K562 (cell line): ENCODE measurements around the gene ORC3. TPM values are rescaled to one million over a fixed set of nuclear protein-coding genes. Genes with fewer than 3 reads are reported as not detected.

Source experiments
- ATAC-seq: fragments of 200-7000 bp; cut with Tn5 transposase; 3 replicates; pipeline ENCODE4 v1.9.1; 2020; ENCODE audit warnings: moderate library complexity
- BruUV-seq: library from RNA; stranded (reverse); fragments of 400-500 nt; replicated peaks from 2 replicates; lab custom pipeline; 2021; lab: Mats Ljungman, UMichigan
- CTCF ChIA-PET: fragments of 300-600 bp; formaldehyde crosslinking; extraction: SDS; loops from one replicate; lab custom pipeline; 2021; ENCODE audit warnings: low intra/inter-chr PET ratio; lab: Yijun Ruan, JAX
- POLR2A ChIA-PET: fragments of 300-600, 350-650 bp; sonication (Branson Sonifier 250); formaldehyde crosslinking; extraction: SDS; loops from one replicate; lab custom pipeline; 2021; ENCODE audit warnings: antibody characterized with exemption, inconsistent platforms; lab: Yijun Ruan, JAX
- DNase-seq, 4 experiments: peaks; one replicate each; pipeline versions ENCODE4 v3.0.0 to v3.0.0-alpha.2; 2011 to 2018; ENCODE audit warnings: low spot score in 3 of 4, mixed read lengths in 3 of 4; ENCODE audit errors: extremely low read depth in 1 of 4
- FAIRE-seq: peaks from 2 replicates; lab custom pipeline; 2011; peaks lifted over from hg19 to GRCh38; lab: Jason Lieb, UNC
- H2AFZ ChIP-seq: 2 replicates; pipeline ENCODE4 v1.6.0; 2011; ENCODE audit warnings: low read depth, low read length, control low read depth, inconsistent platforms
- H3K27ac ChIP-seq: fragments of 200-600 bp; 3 replicates; pipeline ENCODE4 v1.8.0; 2011; ENCODE audit warnings: low read depth, mild to moderate bottlenecking, control low read depth, inconsistent platforms, low read length, moderate library complexity, mixed read lengths; ENCODE audit errors: extremely low read depth
- H3K27me3 ChIP-seq, 2 experiments: fragments of 300-600 bp in 1 of 2; 2 replicates in 1 of 2; 3 replicates in 1 of 2; pipeline versions ENCODE4 v1.6.0 to v1.8.0; 2011; ENCODE audit warnings: inconsistent platforms in 2 of 2, low read length in 2 of 2, mild to moderate bottlenecking in 1 of 2, mixed read lengths in 1 of 2, moderate library complexity in 1 of 2; ENCODE audit not compliant: control insufficient read depth in 2 of 2, insufficient read depth in 2 of 2
- H3K36me3 ChIP-seq: fragments of 300-600 bp; 3 replicates; pipeline ENCODE4 v1.8.0; 2011; ENCODE audit warnings: mild to moderate bottlenecking, low read length, inconsistent platforms; ENCODE audit not compliant: control insufficient read depth, insufficient read depth
- H3K4me1 ChIP-seq, 2 experiments: fragments of 200-600 bp in 1 of 2; replicated peaks in 1 of 2; 2 replicates in 1 of 2; 3 replicates in 1 of 2; pipeline versions ENCODE4 v1.5.1 to v1.8.0; 2011; ENCODE audit warnings: inconsistent platforms in 2 of 2, low read length in 2 of 2, mild to moderate bottlenecking in 1 of 2, mixed read lengths in 1 of 2, moderate library complexity in 1 of 2; ENCODE audit not compliant: control insufficient read depth in 2 of 2, insufficient read depth in 2 of 2
- H3K4me2 ChIP-seq: 2 replicates; pipeline ENCODE4 v1.6.1; 2011; ENCODE audit warnings: low read length, control low read depth, inconsistent platforms, mixed read lengths; ENCODE audit not compliant: insufficient read depth
- H3K4me3 ChIP-seq: fragments of 200-600 bp; sonication (generic), shearing (Covaris generic); 2 replicates; pipeline ENCODE4 v1.5.1; 2016; ENCODE audit warnings: control low read depth, inconsistent platforms
- H3K79me2 ChIP-seq: fragments of 200-600 bp; 3 replicates; pipeline ENCODE4 v1.8.0; 2011; ENCODE audit warnings: low read length, inconsistent platforms; ENCODE audit not compliant: control insufficient read depth, insufficient read depth
- H3K9ac ChIP-seq, 2 experiments: 2 replicates each; pipeline versions ENCODE4 v1.6.0 to v1.6.1; 2011; ENCODE audit warnings: low read depth in 2 of 2, low read length in 2 of 2, control low read depth in 1 of 2, inconsistent platforms in 1 of 2, mild to moderate bottlenecking in 1 of 2, mixed read lengths in 1 of 2; ENCODE audit not compliant: insufficient read depth in 1 of 2
- H3K9me1 ChIP-seq: one replicate; pipeline ENCODE4 v1.6.0; 2011; ENCODE audit warnings: inconsistent platforms, mild to moderate bottlenecking, low read length, moderate library complexity; ENCODE audit not compliant: control insufficient read depth, insufficient read depth
- H3K9me3 ChIP-seq: replicated peaks from 2 replicates; pipeline ENCODE4 v1.5.1; 2011; ENCODE audit warnings: low read depth, low read length, inconsistent platforms; ENCODE audit not compliant: control insufficient read depth, insufficient read depth
- H4K20me1 ChIP-seq: replicated peaks from 2 replicates; pipeline ENCODE4 v1.6.1; 2011; ENCODE audit warnings: low read length, inconsistent platforms, mixed read lengths; ENCODE audit not compliant: control insufficient read depth, insufficient read depth
- ELF1 ChIP-seq: fragments of 200-800 bp; sonication (Bioruptor generic); IDR thresholded peaks from 2 replicates; pipeline ENCODE4 v1.6.1; 2016; ENCODE audit warnings: missing genetic modification characterization, missing compliant biosample characterization
- RBM17 ChIP-seq: fragments of 200-400 bp; formaldehyde crosslinking; IDR thresholded peaks from 2 replicates; pipeline ENCODE4 v1.6.1; 2017; ENCODE audit warnings: low read depth, mild to moderate bottlenecking, low read length, borderline replicate concordance
- RBM22 ChIP-seq: fragments of 200-400 bp; formaldehyde crosslinking; IDR thresholded peaks from 2 replicates; pipeline ENCODE4 v1.6.1; 2018; ENCODE audit warnings: low read length, low read depth; ENCODE audit not compliant: poor library complexity, severe bottlenecking
- WGBS: fragments of 100-300 bp; shearing (Covaris generic); methylation state at CpG from one replicate; pipeline ENCODE4 v1.1.6; 2016; ENCODE audit warnings: low coverage, mixed read lengths; ENCODE audit not compliant: insufficient coverage; ENCODE audit errors: missing lambda C conversion rate; 5-methylcytosine and 5-hydroxymethylcytosine counted together
- in situ Hi-C: fragments of 300-500 bp; cut with MboI; formaldehyde crosslinking; loops from 4 replicates; pipeline ENCODE4 v1.15.0; 2018; ENCODE audit warnings: inconsistent platforms, mixed read lengths
- intact Hi-C: fragments of 100-400 bp; cut with micrococcal nuclease; formaldehyde crosslinking; loops from 2 replicates; pipeline ENCODE4 v1.14.2; 2022
- polyA plus RNA-seq, 8 experiments: library from polyadenylated mRNA; depleted of rRNA in 4 of 8; stranded (reverse) in 5 of 8; unstranded in 3 of 8; fragments of >200 nt; fragmentation: Nextera tagmentation in 2 of 8; fragmentation: Illumina TruSeq in 1 of 8; extraction: Ambion mirVana in 2 of 8; extraction: Trizol in 1 of 8; gene quantifications; 2 replicates each; pipeline versions ENCODE4 v1.2.1 to v1.2.3, GENCODE V29; 2011 to 2014; ENCODE audit warnings: inconsistent platforms in 1 of 8, missing spikeins in 1 of 8
- total RNA-seq, 7 experiments: library from RNA; depleted of rRNA in 6 of 7; stranded (reverse); fragments of >200 nt in 6 of 7; fragmentation: Illumina TruSeq in 2 of 7; extraction: Trizol in 2 of 7; gene quantifications; 2 replicates each; pipeline versions ENCODE4 v1.2.1 to v1.2.3, GENCODE V29; 2011 to 2021; ENCODE audit warnings: low replicate concordance in 1 of 7
- TF ChIP-seq, protein P1 (sequence below): sonication (generic); IDR thresholded peaks from 2 replicates; pipeline ENCODE4 v1.6.1; 2016
- TF ChIP-seq, protein P2 (sequence below), 2 experiments: fragments of 450-650 bp; conservative IDR thresholded peaks; 2 replicates each; pipeline ENCODE4 v1.6.1; 2017; ENCODE audit warnings: mild to moderate bottlenecking in 2 of 2, moderate library complexity in 2 of 2

The ORC3 gene
- total and polyA plus RNA-seq, 9 of the 15 experiments (the other 6 are each of a cell fraction or from before 2014, with no cell fraction given), result 28.8 to 159 (median 74.8) TPM

DNA sequence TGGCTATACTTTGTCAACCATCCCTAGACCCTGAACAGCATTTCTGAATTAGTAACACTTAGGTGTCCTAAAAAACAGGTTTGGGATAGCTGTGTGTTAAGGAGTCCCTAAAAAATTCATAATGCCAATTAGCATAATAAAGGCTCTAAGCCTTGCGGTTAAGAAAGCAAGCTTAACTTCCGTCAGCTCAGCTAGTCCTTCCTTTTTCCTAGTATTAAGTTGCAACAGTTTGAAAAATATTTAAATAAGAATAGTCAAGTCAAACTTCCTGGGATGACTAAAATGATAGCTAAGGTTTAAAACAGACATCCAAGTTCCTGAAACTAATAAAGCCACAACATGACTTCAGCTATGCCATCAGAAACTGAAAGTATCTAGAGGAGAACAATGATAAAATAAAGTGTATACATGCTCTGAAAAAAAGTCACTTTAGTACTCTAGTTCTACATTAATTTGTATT, 108.6 kb downstream of the ORC3 start:
- FAIRE-seq (no peak), DNase-seq (no peak)
- H2AFZ ChIP-seq, result no peak overlapping the region
- WGBS, result 21% methylated on average over 2 of the region's 2 CpGs
- BruUV-seq, result no TSS peak
- peak overlapping the region; percentile 96 for H3K4me3 ChIP-seq
- peaks cover 49% of the 10 kb centered on the region for H4K20me1 ChIP-seq
- POLR2A ChIA-PET, result interaction anchor here (0.5 to 7.8 kb wide), 10 partner anchors 9 to 109 kb away, joined by 3 to 77 read pairs (median 8); partner anchors contain the start of gene RARS2
- H3K9me3 ChIP-seq, result no peaks in the 10 kb centered on the region
- no peaks in the 10 kb centered on the region for H3K9me1 ChIP-seq
- H3K27me3 ChIP-seq, result no peaks in the 10 kb centered on the region
- H3K27ac ChIP-seq, result no peak overlapping the region
- intact Hi-C loops, result loop anchor here (10.0 kb wide), 1 partner anchor 304 kb away; no protein-coding TSS in a partner anchor
- peaks cover 42% of the 10 kb centered on the region for H3K36me3 ChIP-seq
- peak overlapping the region; percentile 77 for H3K4me2 ChIP-seq
- TF ChIP-seq, protein P1, sequence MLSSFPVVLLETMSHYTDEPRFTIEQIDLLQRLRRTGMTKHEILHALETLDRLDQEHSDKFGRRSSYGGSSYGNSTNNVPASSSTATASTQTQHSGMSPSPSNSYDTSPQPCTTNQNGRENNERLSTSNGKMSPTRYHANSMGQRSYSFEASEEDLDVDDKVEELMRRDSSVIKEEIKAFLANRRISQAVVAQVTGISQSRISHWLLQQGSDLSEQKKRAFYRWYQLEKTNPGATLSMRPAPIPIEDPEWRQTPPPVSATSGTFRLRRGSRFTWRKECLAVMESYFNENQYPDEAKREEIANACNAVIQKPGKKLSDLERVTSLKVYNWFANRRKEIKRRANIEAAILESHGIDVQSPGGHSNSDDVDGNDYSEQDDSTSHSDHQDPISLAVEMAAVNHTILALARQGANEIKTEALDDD, result peak; percentile 37; the same call in 1 of the 2 replicates
- no peak for TF ChIP-seq RBM17
- TF ChIP-seq, protein P2, sequence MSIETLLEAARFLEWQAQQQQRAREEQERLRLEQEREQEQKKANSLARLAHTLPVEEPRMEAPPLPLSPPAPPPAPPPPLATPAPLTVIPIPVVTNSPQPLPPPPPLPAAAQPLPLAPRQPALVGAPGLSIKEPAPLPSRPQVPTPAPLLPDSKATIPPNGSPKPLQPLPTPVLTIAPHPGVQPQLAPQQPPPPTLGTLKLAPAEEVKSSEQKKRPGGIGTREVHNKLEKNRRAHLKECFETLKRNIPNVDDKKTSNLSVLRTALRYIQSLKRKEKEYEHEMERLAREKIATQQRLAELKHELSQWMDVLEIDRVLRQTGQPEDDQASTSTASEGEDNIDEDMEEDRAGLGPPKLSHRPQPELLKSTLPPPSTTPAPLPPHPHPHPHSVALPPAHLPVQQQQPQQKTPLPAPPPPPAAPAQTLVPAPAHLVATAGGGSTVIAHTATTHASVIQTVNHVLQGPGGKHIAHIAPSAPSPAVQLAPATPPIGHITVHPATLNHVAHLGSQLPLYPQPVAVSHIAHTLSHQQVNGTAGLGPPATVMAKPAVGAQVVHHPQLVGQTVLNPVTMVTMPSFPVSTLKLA (conservative IDR thresholded peaks at IDR 0.05), result 0 out of 4 replicates have a peak, but pooled peaks of 1 of the 2 experiments have one; percentile 8
- TF ChIP-seq ELF1 (tag), result 0 out of 2 replicates have a peak, but pooled peaks have one; percentile 10
- no peak for TF ChIP-seq RBM22
- TF ChIP-seq, all 486 proteins: peak for 3
- H3K4me1 ChIP-seq, result peaks cover 0 to 8% of the 10 kb centered on the region in 2 experiments; a peak in 2 of 5 replicates
- H3K9ac ChIP-seq, result peak overlapping the region in 1 of 2 experiments; percentile 90; a peak in 2 of 4 replicates
- H3K79me2 ChIP-seq, result peaks cover 85% of the 10 kb centered on the region
- CTCF ChIA-PET, result no interaction called here
- in situ Hi-C loops, result no loop called here
- no peak for ATAC-seq
